ENCODE results near the gene TCF25. TPM values are rescaled to one million over a fixed set of nuclear protein-coding genes. Genes with fewer than 3 reads are reported as not detected.
A peak's percentile ranks its signal among the peaks of the same experiment; 100 is the strongest.

TCF25 gene
- total RNA-seq, 4 donors from 2014 or later = 166 to 260 (median 182) TPM

DNA sequence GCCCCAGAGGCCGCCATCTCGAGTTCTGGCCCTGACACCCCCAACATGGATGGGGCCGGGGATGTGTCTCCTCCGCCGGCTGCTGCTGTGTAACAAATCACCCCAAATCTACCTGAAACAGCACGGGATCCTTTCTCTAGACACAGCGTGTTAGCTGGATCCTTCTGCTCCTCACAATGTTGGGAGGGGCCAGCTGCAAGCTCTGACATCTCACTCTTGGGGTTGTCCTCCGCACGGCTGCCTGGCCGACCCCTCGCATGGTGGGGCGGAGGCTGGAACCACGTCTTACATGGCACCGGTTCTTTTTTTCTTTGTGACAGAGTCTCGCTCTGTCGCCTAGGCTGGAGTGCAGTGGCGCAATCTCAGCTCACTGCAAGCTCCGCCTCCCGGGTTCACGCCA is 63.6 kb downstream of the TCF25 start:
- no peaks in the 10 kb centered on the region for H3K4me1 ChIP-seq
- no peaks in the 10 kb centered on the region for H3K27me3 ChIP-seq
- TF ChIP-seq POLR2AphosphoS5 (IDR thresholded peaks at IDR 0.05) (no peak), POLR2A (IDR thresholded peaks at IDR 0.05) (no peak), EP300 (IDR thresholded peaks at IDR 0.05) (no peak)
- TF ChIP-seq, protein P1, sequence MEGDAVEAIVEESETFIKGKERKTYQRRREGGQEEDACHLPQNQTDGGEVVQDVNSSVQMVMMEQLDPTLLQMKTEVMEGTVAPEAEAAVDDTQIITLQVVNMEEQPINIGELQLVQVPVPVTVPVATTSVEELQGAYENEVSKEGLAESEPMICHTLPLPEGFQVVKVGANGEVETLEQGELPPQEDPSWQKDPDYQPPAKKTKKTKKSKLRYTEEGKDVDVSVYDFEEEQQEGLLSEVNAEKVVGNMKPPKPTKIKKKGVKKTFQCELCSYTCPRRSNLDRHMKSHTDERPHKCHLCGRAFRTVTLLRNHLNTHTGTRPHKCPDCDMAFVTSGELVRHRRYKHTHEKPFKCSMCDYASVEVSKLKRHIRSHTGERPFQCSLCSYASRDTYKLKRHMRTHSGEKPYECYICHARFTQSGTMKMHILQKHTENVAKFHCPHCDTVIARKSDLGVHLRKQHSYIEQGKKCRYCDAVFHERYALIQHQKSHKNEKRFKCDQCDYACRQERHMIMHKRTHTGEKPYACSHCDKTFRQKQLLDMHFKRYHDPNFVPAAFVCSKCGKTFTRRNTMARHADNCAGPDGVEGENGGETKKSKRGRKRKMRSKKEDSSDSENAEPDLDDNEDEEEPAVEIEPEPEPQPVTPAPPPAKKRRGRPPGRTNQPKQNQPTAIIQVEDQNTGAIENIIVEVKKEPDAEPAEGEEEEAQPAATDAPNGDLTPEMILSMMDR (IDR thresholded peaks at IDR 0.05) = no peak
- WGBS = 92% methylated on average over 15 of the region's 20 CpGs
- H3K9me3 ChIP-seq = no peaks in the 10 kb centered on the region
- H3K36me3 ChIP-seq = no peaks in the 10 kb centered on the region
- H3K27ac ChIP-seq = no peak overlapping the region
- no peak overlapping the region for H3K4me3 ChIP-seq
- DNase-seq (ENCODE audit: low spot score in 2 of 2) = no peak

DNA sequence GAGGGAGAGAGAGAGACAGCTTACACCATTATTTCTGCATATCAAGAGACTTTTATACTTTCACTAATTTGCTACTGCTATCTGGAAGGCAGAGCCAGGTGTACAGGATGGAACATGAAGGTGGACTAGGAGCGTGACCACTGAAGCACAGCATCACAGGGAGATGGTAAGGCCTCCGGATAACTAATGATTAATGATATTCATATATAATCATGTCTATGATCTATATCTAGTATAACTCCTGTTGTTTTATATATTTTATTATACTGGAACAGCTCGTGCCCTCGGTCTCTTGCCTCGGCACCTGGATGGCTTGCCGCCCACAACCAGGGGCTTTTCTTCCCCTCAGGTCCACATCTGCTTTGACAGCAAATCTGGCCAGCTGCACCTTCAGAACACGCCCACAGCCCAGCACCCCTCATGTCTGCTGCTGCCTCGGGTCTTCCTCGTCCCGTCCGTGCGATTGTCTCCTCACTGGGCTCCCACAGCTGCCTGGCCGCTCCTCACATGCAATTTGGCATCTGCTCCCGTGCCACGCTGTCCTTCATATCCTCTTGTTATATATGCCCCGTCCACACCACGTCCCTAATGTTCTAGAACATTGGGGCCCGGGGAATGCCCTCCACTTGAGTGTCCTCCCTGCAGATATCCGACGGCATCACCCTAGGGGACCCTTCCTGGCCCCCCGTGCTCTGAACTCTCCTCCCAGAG is 64.9 kb downstream of the TCF25 start:
- 68% methylated on average over 21 of the region's 21 CpGs for WGBS
- no peaks in the 10 kb centered on the region for H3K27me3 ChIP-seq
- H3K9me3 ChIP-seq = no peaks in the 10 kb centered on the region
- no peaks in the 10 kb centered on the region for H3K36me3 ChIP-seq
- TF ChIP-seq POLR2A (IDR thresholded peaks at IDR 0.05) (no peak), EP300 (IDR thresholded peaks at IDR 0.05) (no peak), POLR2AphosphoS5 (IDR thresholded peaks at IDR 0.05) (no peak)
- TF ChIP-seq, protein P1 (IDR thresholded peaks at IDR 0.05) = no peak
- no peak for DNase-seq (ENCODE audit: low spot score in 2 of 2)
- H3K4me1 ChIP-seq = no peaks in the 10 kb centered on the region
- H3K4me3 ChIP-seq = no peak overlapping the region
- no peak overlapping the region for H3K27ac ChIP-seq

DNA sequence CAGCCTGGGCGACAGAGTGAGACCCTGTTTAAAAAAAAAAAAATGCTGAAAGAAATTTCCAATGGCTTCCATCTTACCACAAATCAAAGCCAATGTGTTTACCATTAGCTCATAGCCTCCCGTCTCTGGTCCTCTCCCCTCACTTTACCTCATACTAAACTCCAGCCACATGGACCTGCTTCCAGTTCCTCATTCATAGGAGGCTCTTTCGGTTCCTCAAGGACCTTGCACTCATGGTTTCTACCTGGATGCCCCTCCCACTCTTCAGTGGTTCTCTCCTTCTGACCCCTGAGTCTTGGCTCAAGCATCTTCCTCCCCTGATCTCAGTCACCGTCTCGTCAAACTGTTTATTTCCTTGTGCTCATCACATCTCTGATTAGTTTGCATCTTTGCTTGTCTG is 71.4 kb downstream of the TCF25 start:
- no peak for TF ChIP-seq POLR2A (IDR thresholded peaks at IDR 0.05)
- TF ChIP-seq, protein P1 (IDR thresholded peaks at IDR 0.05) = no peak
- no peak for TF ChIP-seq EP300 (IDR thresholded peaks at IDR 0.05)
- TF ChIP-seq POLR2AphosphoS5 (IDR thresholded peaks at IDR 0.05) = no peak
- Histone ChIP-seq H3K4me3 (no peak overlapping the region), H3K9me3 (no peaks in the 10 kb centered on the region), H3K4me1 (peaks cover 32% of the 10 kb centered on the region), H3K27ac (no peak overlapping the region), H3K27me3 (peaks cover 4% of the 10 kb centered on the region), H3K36me3 (no peaks in the 10 kb centered on the region)
- no peak for DNase-seq (ENCODE audit: low spot score in 2 of 2)
- 78% methylated on average over 5 of the region's 5 CpGs for WGBS

DNA sequence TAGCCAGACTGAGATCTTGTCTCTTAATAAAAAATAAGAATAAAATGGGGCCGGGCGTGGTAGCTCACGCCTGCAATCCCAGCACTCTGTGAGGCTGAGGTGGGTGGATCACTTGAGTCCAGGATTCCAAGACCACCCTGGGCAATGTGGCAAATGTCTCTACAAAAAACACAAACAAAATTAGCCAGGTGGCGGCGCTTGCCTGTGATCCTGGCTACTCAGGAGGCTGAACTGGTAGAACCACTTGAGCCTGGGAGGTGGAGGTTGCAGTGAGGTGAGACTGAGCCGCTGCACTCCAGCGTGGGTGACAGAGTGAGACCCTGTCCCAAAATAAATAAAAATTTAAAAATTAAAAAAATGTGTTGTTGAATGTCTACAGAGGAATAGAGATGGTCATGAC is 72.3 kb downstream of the TCF25 start:
- no peaks in the 10 kb centered on the region for H3K36me3 ChIP-seq
- H3K4me3 ChIP-seq = no peak overlapping the region
- peaks cover 35% of the 10 kb centered on the region for H3K4me1 ChIP-seq
- peaks cover 4% of the 10 kb centered on the region for H3K27me3 ChIP-seq
- no peak for DNase-seq (ENCODE audit: low spot score in 2 of 2)
- H3K27ac ChIP-seq = no peak overlapping the region
- WGBS = 61% methylated on average over 7 of the region's 7 CpGs
- H3K9me3 ChIP-seq = no peaks in the 10 kb centered on the region
- no peak for TF ChIP-seq POLR2AphosphoS5 (IDR thresholded peaks at IDR 0.05)
- TF ChIP-seq, protein P1 (IDR thresholded peaks at IDR 0.05) = peak in 1 of 2 donors; percentile 8

DNA sequence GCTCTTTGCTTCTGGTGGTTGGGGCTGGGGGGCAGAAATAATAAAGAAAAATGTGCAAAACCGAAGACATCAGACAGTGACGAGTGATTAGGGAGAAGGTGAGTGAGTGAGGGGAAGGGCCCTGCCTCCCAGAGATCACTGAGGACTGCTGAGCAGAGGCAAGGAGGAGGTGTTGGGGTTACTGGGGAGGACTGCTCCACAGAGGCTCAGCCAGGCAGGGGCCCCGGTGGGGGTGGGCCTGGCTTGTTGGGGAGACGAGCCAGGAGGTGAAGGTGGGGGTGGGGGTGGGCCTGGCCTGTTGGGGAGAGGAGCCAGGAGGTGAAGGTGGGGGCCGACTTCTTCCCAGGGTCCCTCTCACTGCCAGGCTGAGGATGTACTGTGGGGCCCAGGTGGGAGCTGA is 73.1 kb downstream of the TCF25 start:
- Histone ChIP-seq H3K27me3 (peaks cover 4% of the 10 kb centered on the region), H3K4me3 (no peak overlapping the region), H3K4me1 (peaks cover 35% of the 10 kb centered on the region), H3K36me3 (no peaks in the 10 kb centered on the region), H3K27ac (no peak overlapping the region), H3K9me3 (no peaks in the 10 kb centered on the region)
- no peak for DNase-seq (ENCODE audit: low spot score in 2 of 2)
- WGBS = 62% methylated on average over 5 of the region's 5 CpGs
- no peak for TF ChIP-seq POLR2A (IDR thresholded peaks at IDR 0.05)
- no peak for TF ChIP-seq EP300 (IDR thresholded peaks at IDR 0.05)
- TF ChIP-seq, protein P1 (IDR thresholded peaks at IDR 0.05) = no peak
- no peak for TF ChIP-seq POLR2AphosphoS5 (IDR thresholded peaks at IDR 0.05)
